Keratinocyte (primary cell): ENCODE data around the gene SRPX. TPM values are rescaled to one million over a fixed set of nuclear protein-coding genes. Genes with fewer than 3 reads are reported as not detected.

Experiments
- DNase-seq: peaks from one replicate; pipeline ENCODE4 v3.0.0-alpha.2; 2011; ENCODE audit warnings: low read depth, missing footprints, low spot score
- FAIRE-seq: peaks from 2 replicates; lab custom pipeline; 2011; peaks lifted over from hg19 to GRCh38; lab: Jason Lieb, UNC
- H2AFZ ChIP-seq: 2 replicates; pipeline ENCODE4 v1.6.0; 2012; ENCODE audit warnings: low read length, control low read depth, inconsistent platforms; ENCODE audit not compliant: control insufficient read depth
- H3K27ac ChIP-seq: 2 replicates; pipeline ENCODE4 v1.5.1; 2011; ENCODE audit warnings: low read length; ENCODE audit not compliant: control insufficient read depth, insufficient read depth
- H3K27me3 ChIP-seq: 3 replicates; pipeline ENCODE4 v1.6.0; 2011; ENCODE audit warnings: low read length; ENCODE audit not compliant: control insufficient read depth, insufficient read depth; ENCODE audit errors: extremely low read depth
- H3K36me3 ChIP-seq, 2 experiments: 2 replicates in 1 of 2; 3 replicates in 1 of 2; pipeline ENCODE4 v1.5.1; 2011; ENCODE audit warnings: low read length in 2 of 2, mild to moderate bottlenecking in 1 of 2; ENCODE audit not compliant: control insufficient read depth in 2 of 2, insufficient read depth in 2 of 2; ENCODE audit errors: extremely low read depth in 1 of 2
- H3K4me1 ChIP-seq: 3 replicates; pipeline ENCODE4 v1.5.1; 2011; ENCODE audit warnings: low read length; ENCODE audit not compliant: control insufficient read depth, insufficient read depth; ENCODE audit errors: extremely low read depth
- H3K4me2 ChIP-seq: 3 replicates; pipeline ENCODE4 v1.6.0; 2011; ENCODE audit warnings: low read depth, low read length; ENCODE audit not compliant: control insufficient read depth, insufficient read depth; ENCODE audit errors: extremely low read depth
- H3K4me3 ChIP-seq, 3 experiments: fragments of 200-600 bp in 1 of 3; sonication (generic) in 1 of 3; 2 replicates in 2 of 3; 3 replicates in 1 of 3; pipeline ENCODE4 v1.5.1; 2011 to 2016; ENCODE audit warnings: low read length in 3 of 3, mild to moderate bottlenecking in 3 of 3, control low read depth in 2 of 3, inconsistent platforms in 1 of 3, low read depth in 1 of 3, mixed read lengths in 1 of 3, mixed run types in 1 of 3, moderate library complexity in 1 of 3; ENCODE audit not compliant: control insufficient read depth in 2 of 3, insufficient read depth in 2 of 3; ENCODE audit errors: extremely low read depth in 1 of 3
- H3K79me2 ChIP-seq: 2 replicates; pipeline ENCODE4 v1.6.0; 2012; ENCODE audit warnings: low read length; ENCODE audit not compliant: control insufficient read depth, insufficient read depth
- H3K9ac ChIP-seq: 3 replicates; pipeline ENCODE4 v1.6.0; 2011; ENCODE audit warnings: low read length; ENCODE audit not compliant: control insufficient read depth, insufficient read depth; ENCODE audit errors: extremely low read depth
- H3K9me1 ChIP-seq: 3 replicates; pipeline ENCODE4 v1.6.0; 2011; ENCODE audit warnings: low read length; ENCODE audit not compliant: control insufficient read depth, insufficient read depth; ENCODE audit errors: extremely low read depth
- H3K9me3 ChIP-seq: 2 replicates; pipeline ENCODE4 v1.5.1; 2012; ENCODE audit warnings: low read depth, low read length; ENCODE audit not compliant: control insufficient read depth
- H4K20me1 ChIP-seq: 3 replicates; pipeline ENCODE4 v1.6.0; 2011; ENCODE audit warnings: low read length; ENCODE audit not compliant: control insufficient read depth, insufficient read depth; ENCODE audit errors: extremely low read depth
- EZH2 ChIP-seq: IDR thresholded peaks from one replicate; pipeline ENCODE4 v1.6.1; 2012; ENCODE audit warnings: inconsistent platforms, mild to moderate bottlenecking, low read length, moderate library complexity
- dilution Hi-C: fragments of 300-500 bp; cut with MboI; formaldehyde crosslinking; loops from one replicate; pipeline ENCODE4 v1.7.0; 2020; ENCODE audit warnings: low sequenced_read_pairs; ENCODE audit not compliant: extremely low pct_ligation_motif_present
- polyA plus RNA-seq, 5 experiments: library from polyadenylated mRNA; depleted of rRNA in 3 of 5; stranded (reverse) in 3 of 5; stranded (forward) in 1 of 5; unstranded in 1 of 5; fragments of >200 nt; gene quantifications; 1 replicate in 1 of 5; 2 replicates in 3 of 5; 3 replicates in 1 of 5; pipeline versions ENCODE4 v1.2.1 to v1.2.3, GENCODE V29; 2011 to 2012; ENCODE audit warnings: missing spikeins in 2 of 5, low read depth in 1 of 5, low replicate concordance in 1 of 5
- TF ChIP-seq, protein P1 (sequence below), 3 experiments: IDR thresholded peaks in 1 of 3; conservative IDR thresholded peaks in 1 of 3; optimal IDR thresholded peaks in 1 of 3; 2 replicates in 2 of 3; 3 replicates in 1 of 3; pipeline versions ENCODE3 to v1.5.1; 2011; ENCODE audit warnings: low read length in 3 of 3, mild to moderate bottlenecking in 3 of 3, moderate library complexity in 2 of 3, control low read depth in 1 of 3, inconsistent platforms in 1 of 3; ENCODE audit not compliant: insufficient read depth in 2 of 3; ENCODE audit errors: extremely low read depth in 1 of 3

SRPX gene
- polyA plus RNA-seq, 1 donor (not counting 4 experiments of a cell fraction or from before 2014, with no cell fraction given) = 53.8 TPM

DNA sequence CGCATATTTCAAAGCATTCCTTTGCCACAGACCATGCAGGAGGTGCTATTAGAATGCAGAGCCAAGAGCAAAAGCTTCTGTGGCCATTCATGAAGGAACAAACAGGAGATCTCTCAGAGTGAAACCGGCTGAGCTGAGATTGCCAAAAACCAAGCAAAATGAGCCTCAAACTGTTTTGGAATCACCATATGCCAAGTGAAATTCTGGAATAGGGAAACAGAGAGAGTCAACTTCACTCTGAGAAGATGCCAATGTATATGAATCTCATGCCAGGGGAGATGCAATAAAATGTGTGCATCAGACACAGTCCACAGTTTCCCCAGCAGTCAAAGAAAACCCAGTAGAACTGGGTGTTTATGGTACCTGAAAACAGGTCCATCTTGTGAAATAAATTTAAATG is 42.3 kb downstream of the SRPX start:
- H3K9me1 ChIP-seq = no peaks in the 10 kb centered on the region
- H3K4me1 ChIP-seq = no peaks in the 10 kb centered on the region
- H3K4me3 ChIP-seq = no peak overlapping the region
- TF ChIP-seq, protein P1, sequence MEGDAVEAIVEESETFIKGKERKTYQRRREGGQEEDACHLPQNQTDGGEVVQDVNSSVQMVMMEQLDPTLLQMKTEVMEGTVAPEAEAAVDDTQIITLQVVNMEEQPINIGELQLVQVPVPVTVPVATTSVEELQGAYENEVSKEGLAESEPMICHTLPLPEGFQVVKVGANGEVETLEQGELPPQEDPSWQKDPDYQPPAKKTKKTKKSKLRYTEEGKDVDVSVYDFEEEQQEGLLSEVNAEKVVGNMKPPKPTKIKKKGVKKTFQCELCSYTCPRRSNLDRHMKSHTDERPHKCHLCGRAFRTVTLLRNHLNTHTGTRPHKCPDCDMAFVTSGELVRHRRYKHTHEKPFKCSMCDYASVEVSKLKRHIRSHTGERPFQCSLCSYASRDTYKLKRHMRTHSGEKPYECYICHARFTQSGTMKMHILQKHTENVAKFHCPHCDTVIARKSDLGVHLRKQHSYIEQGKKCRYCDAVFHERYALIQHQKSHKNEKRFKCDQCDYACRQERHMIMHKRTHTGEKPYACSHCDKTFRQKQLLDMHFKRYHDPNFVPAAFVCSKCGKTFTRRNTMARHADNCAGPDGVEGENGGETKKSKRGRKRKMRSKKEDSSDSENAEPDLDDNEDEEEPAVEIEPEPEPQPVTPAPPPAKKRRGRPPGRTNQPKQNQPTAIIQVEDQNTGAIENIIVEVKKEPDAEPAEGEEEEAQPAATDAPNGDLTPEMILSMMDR (optimal IDR thresholded peaks at IDR 0.05 in 1 of 3, IDR thresholded peaks at IDR 0.05 in 1 of 3, conservative IDR thresholded peaks at IDR 0.05 in 1 of 3; ENCODE audit: extremely low read depth in 1 of 3, insufficient read depth in 2 of 3, low read length in 3 of 3) = no peak
- TF ChIP-seq EZH2 = no peak
- no peaks in the 10 kb centered on the region for H4K20me1 ChIP-seq
- H3K27ac ChIP-seq = no peak overlapping the region
- DNase-seq (no peak), FAIRE-seq (no peak)
- H3K9me3 ChIP-seq = no peaks in the 10 kb centered on the region
- H3K79me2 ChIP-seq = peaks cover 2% of the 10 kb centered on the region
- no peak overlapping the region for H3K4me2 ChIP-seq
- H3K9ac ChIP-seq = no peak overlapping the region
- no peaks in the 10 kb centered on the region for H3K36me3 ChIP-seq
- no peak overlapping the region for H2AFZ ChIP-seq
- no peaks in the 10 kb centered on the region for H3K27me3 ChIP-seq
- dilution Hi-C loops = no loop called here

DNA sequence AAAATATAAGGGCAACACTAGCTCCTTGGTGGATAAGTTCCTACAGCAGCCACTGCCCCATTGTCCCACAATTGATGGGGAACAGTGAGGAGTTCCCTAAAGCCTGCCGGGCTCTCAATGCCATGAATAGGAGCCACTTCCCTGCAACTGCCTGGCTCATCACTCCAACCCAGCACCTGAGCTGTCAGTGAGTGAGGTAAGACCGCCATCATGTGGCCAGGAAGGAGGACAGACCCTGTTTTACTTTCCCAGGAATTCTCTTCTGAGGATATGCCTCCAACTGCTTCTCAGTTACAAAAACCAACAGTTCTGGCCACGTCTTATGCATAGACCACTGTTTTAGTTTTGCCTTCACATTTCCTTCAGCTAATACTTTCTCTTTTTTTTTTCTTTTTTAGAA is 45.5 kb downstream of the SRPX start:
- H3K36me3 ChIP-seq = peaks cover 0 to 1% of the 10 kb centered on the region in 2 experiments
- dilution Hi-C loops = no loop called here
- H3K9ac ChIP-seq = no peak overlapping the region
- TF ChIP-seq, protein P1 (optimal IDR thresholded peaks at IDR 0.05 in 1 of 3, IDR thresholded peaks at IDR 0.05 in 1 of 3, conservative IDR thresholded peaks at IDR 0.05 in 1 of 3; ENCODE audit: extremely low read depth in 1 of 3, insufficient read depth in 2 of 3, low read length in 3 of 3) = peak; percentile 64 to 88 (median 71)
- TF ChIP-seq EZH2 = no peak
- H3K4me1 ChIP-seq = no peaks in the 10 kb centered on the region
- H3K4me3 ChIP-seq = no peak overlapping the region
- no peak overlapping the region for H2AFZ ChIP-seq
- no peaks in the 10 kb centered on the region for H3K9me3 ChIP-seq
- FAIRE-seq (no peak), DNase-seq (peak; percentile 1)
- no peaks in the 10 kb centered on the region for H4K20me1 ChIP-seq
- no peaks in the 10 kb centered on the region for H3K9me1 ChIP-seq
- no peak overlapping the region for H3K27ac ChIP-seq
- H3K27me3 ChIP-seq = no peaks in the 10 kb centered on the region
- H3K79me2 ChIP-seq = no peaks in the 10 kb centered on the region
- no peak overlapping the region for H3K4me2 ChIP-seq
